ENCODE measurements around the gene SLC1A2. TPM values are rescaled to one million over a fixed set of nuclear protein-coding genes. Genes with fewer than 3 reads are reported as not detected.

Gene SLC1A2
- total and polyA plus RNA-seq, 2 donors (not counting 1 experiment from before 2014, with no cell fraction given) = 1.2 to 7.6 TPM

GRCh38 chr11:35375332-35376117, 43.8 kb downstream of the SLC1A2 start:
- Histone ChIP-seq H3K9ac (ENCODE audit: insufficient read depth, low read length) (no peak overlapping the region), H4K20me1 (ENCODE audit: control insufficient read depth, extremely low read depth, insufficient read depth, low read length) (no peaks in the 10 kb centered on the region), H3K4me1 (ENCODE audit: control insufficient read depth, extremely low read depth, insufficient read depth, low read length) (peaks cover 5% of the 10 kb centered on the region), H3K9me3 (ENCODE audit: control insufficient read depth, insufficient read depth, low read depth, low read length) (no peaks in the 10 kb centered on the region), H3K4me3 (replicated peaks in 1 of 4; ENCODE audit: control extremely low read depth in 1 of 4, insufficient read depth in 1 of 4, low read depth in 3 of 4, low read length in 4 of 4) (no peak overlapping the region), H3K27ac (ENCODE audit: insufficient read depth, low read length) (no peak overlapping the region), H2AFZ (ENCODE audit: low read length) (no peak overlapping the region), H3K4me2 (ENCODE audit: extremely low read depth, insufficient read depth, low read length) (no peak overlapping the region), H3K27me3 (ENCODE audit: control insufficient read depth, insufficient read depth, low read length) (no peaks in the 10 kb centered on the region), H3K79me2 (ENCODE audit: control insufficient read depth, insufficient read depth, low read length) (no peaks in the 10 kb centered on the region), H3K36me3 (ENCODE audit: control insufficient read depth, insufficient read depth, low read length) (no peaks in the 10 kb centered on the region)
- DNase-seq (ENCODE audit: low read depth in 2 of 2) = no peak
- TF ChIP-seq EZH2 (IDR thresholded peaks at IDR 0.05; ENCODE audit: low read length, missing control alignments) = no peak
- no peak for TF ChIP-seq CTCF (conservative IDR thresholded peaks at IDR 0.05 in 1 of 2, IDR thresholded peaks at IDR 0.05 in 1 of 2; ENCODE audit: low read depth in 1 of 2, low read length in 2 of 2)

GRCh38 chr11:35373284-35373933, 45.9 kb downstream of the SLC1A2 start:
- Histone ChIP-seq H3K9ac (ENCODE audit: insufficient read depth, low read length) (no peak overlapping the region), H3K27me3 (ENCODE audit: control insufficient read depth, insufficient read depth, low read length) (no peaks in the 10 kb centered on the region), H2AFZ (ENCODE audit: low read length) (no peak overlapping the region), H4K20me1 (ENCODE audit: control insufficient read depth, extremely low read depth, insufficient read depth, low read length) (no peaks in the 10 kb centered on the region), H3K4me1 (ENCODE audit: control insufficient read depth, extremely low read depth, insufficient read depth, low read length) (peaks cover 5% of the 10 kb centered on the region), H3K79me2 (ENCODE audit: control insufficient read depth, insufficient read depth, low read length) (no peaks in the 10 kb centered on the region), H3K36me3 (ENCODE audit: control insufficient read depth, insufficient read depth, low read length) (no peaks in the 10 kb centered on the region), H3K4me3 (replicated peaks in 1 of 4; ENCODE audit: control extremely low read depth in 1 of 4, insufficient read depth in 1 of 4, low read depth in 3 of 4, low read length in 4 of 4) (no peak overlapping the region), H3K4me2 (ENCODE audit: extremely low read depth, insufficient read depth, low read length) (no peak overlapping the region), H3K27ac (ENCODE audit: insufficient read depth, low read length) (no peak overlapping the region), H3K9me3 (ENCODE audit: control insufficient read depth, insufficient read depth, low read depth, low read length) (no peaks in the 10 kb centered on the region)
- TF ChIP-seq EZH2 (IDR thresholded peaks at IDR 0.05; ENCODE audit: low read length, missing control alignments) (no peak), CTCF (conservative IDR thresholded peaks at IDR 0.05 in 1 of 2, IDR thresholded peaks at IDR 0.05 in 1 of 2; ENCODE audit: low read depth in 1 of 2, low read length in 2 of 2) (no peak)
- no peak for DNase-seq (ENCODE audit: low read depth in 2 of 2)

- Histone ChIP-seq H3K4me3 (replicated peaks in 1 of 4; ENCODE audit: control extremely low read depth in 1 of 4, insufficient read depth in 1 of 4, low read depth in 3 of 4, low read length in 4 of 4) (no peak overlapping the region), H3K9me3 (ENCODE audit: control insufficient read depth, insufficient read depth, low read depth, low read length) (no peaks in the 10 kb centered on the region), H2AFZ (ENCODE audit: low read length) (no peak overlapping the region), H3K36me3 (ENCODE audit: control insufficient read depth, insufficient read depth, low read length) (no peaks in the 10 kb centered on the region), H4K20me1 (ENCODE audit: control insufficient read depth, extremely low read depth, insufficient read depth, low read length) (no peaks in the 10 kb centered on the region), H3K4me1 (ENCODE audit: control insufficient read depth, extremely low read depth, insufficient read depth, low read length) (peaks cover 5% of the 10 kb centered on the region), H3K4me2 (ENCODE audit: extremely low read depth, insufficient read depth, low read length) (no peak overlapping the region), H3K9ac (ENCODE audit: insufficient read depth, low read length) (no peak overlapping the region), H3K27ac (ENCODE audit: insufficient read depth, low read length) (no peak overlapping the region), H3K27me3 (ENCODE audit: control insufficient read depth, insufficient read depth, low read length) (no peaks in the 10 kb centered on the region), H3K79me2 (ENCODE audit: control insufficient read depth, insufficient read depth, low read length) (no peaks in the 10 kb centered on the region)
- TF ChIP-seq EZH2 (IDR thresholded peaks at IDR 0.05; ENCODE audit: low read length, missing control alignments) (no peak), CTCF (conservative IDR thresholded peaks at IDR 0.05 in 1 of 2, IDR thresholded peaks at IDR 0.05 in 1 of 2; ENCODE audit: low read depth in 1 of 2, low read length in 2 of 2) (no peak)
- DNase-seq (ENCODE audit: low read depth in 2 of 2) = no peak
These were observed 46.6 kb downstream of the SLC1A2 start for GRCh38 chr11:35372565-35373283.
